ENCODE data around the gene UACA. TPM values are rescaled to one million over a fixed set of nuclear protein-coding genes. Genes with fewer than 3 reads are reported as not detected.
A peak's percentile ranks its signal among the peaks of the same experiment; 100 is the strongest.

Gene UACA
- total RNA-seq, 1 experiment from 2014 or later, result 59.9 TPM

- H2AFZ ChIP-seq, result no peak overlapping the region
- POLR2A ChIA-PET (ENCODE audit: unreplicated experiment), result no interaction called here
- no peak for DNase-seq
- no peak overlapping the region for H3K27ac ChIP-seq
- intact Hi-C loops (cut with micrococcal nuclease; ENCODE audit: unreplicated experiment), result loop anchor here (5.0 kb wide), 1 partner anchor 35 kb away; the partner anchor contains the start of gene UACA
- no peak for TF ChIP-seq EZH2 (IDR thresholded peaks at IDR 0.05; ENCODE audit: low read depth)
- TF ChIP-seq, protein P1, sequence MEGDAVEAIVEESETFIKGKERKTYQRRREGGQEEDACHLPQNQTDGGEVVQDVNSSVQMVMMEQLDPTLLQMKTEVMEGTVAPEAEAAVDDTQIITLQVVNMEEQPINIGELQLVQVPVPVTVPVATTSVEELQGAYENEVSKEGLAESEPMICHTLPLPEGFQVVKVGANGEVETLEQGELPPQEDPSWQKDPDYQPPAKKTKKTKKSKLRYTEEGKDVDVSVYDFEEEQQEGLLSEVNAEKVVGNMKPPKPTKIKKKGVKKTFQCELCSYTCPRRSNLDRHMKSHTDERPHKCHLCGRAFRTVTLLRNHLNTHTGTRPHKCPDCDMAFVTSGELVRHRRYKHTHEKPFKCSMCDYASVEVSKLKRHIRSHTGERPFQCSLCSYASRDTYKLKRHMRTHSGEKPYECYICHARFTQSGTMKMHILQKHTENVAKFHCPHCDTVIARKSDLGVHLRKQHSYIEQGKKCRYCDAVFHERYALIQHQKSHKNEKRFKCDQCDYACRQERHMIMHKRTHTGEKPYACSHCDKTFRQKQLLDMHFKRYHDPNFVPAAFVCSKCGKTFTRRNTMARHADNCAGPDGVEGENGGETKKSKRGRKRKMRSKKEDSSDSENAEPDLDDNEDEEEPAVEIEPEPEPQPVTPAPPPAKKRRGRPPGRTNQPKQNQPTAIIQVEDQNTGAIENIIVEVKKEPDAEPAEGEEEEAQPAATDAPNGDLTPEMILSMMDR (conservative IDR thresholded peaks at IDR 0.05), result no peak
- peaks cover 14% of the 10 kb centered on the region for H3F3A ChIP-seq (ENCODE audit: insufficient read depth, low read depth)
- H3K9me3 ChIP-seq (ENCODE audit: insufficient read depth, low read depth), result no peaks in the 10 kb centered on the region
- CTCF ChIA-PET, result no interaction called here
- BruUV-seq (replicated peaks), result no TSS peak
- no peaks in the 10 kb centered on the region for H3K27me3 ChIP-seq (ENCODE audit: insufficient read depth, low read depth)
- H3K4me1 ChIP-seq (replicated peaks; ENCODE audit: insufficient read depth), result peaks cover 44% of the 10 kb centered on the region
- H3K4me2 ChIP-seq, result no peak overlapping the region
- H3K9me2 ChIP-seq (ENCODE audit: insufficient read depth), result no peaks in the 10 kb centered on the region
- H4K20me1 ChIP-seq (ENCODE audit: insufficient read depth), result no peaks in the 10 kb centered on the region
- H3K36me3 ChIP-seq (ENCODE audit: low read depth), result no peaks in the 10 kb centered on the region
- no peaks in the 10 kb centered on the region for H3K79me2 ChIP-seq (ENCODE audit: low read depth)
- no peak overlapping the region for H3K4me3 ChIP-seq
Measured at GRCh38 chr15:70797464-70797863, 34.1 kb upstream of the UACA start.

GRCh38 chr15:70796516-70797310 is 33.4 kb upstream of the UACA start:
- no peaks in the 10 kb centered on the region for H3K9me3 ChIP-seq (ENCODE audit: insufficient read depth, low read depth)
- POLR2A ChIA-PET (ENCODE audit: unreplicated experiment), result no interaction called here
- no TSS peak for BruUV-seq (replicated peaks)
- H2AFZ ChIP-seq, result no peak overlapping the region
- H3K79me2 ChIP-seq (ENCODE audit: low read depth), result no peaks in the 10 kb centered on the region
- H3K4me1 ChIP-seq (replicated peaks; ENCODE audit: insufficient read depth), result peaks cover 51% of the 10 kb centered on the region
- H3K27me3 ChIP-seq (ENCODE audit: insufficient read depth, low read depth), result no peaks in the 10 kb centered on the region
- DNase-seq, result no peak
- intact Hi-C loops (cut with micrococcal nuclease; ENCODE audit: unreplicated experiment), result loop anchor here (5.0 kb wide), 1 partner anchor 34 kb away; the partner anchor contains the start of gene UACA
- H3K9me2 ChIP-seq (ENCODE audit: insufficient read depth), result no peaks in the 10 kb centered on the region
- no peaks in the 10 kb centered on the region for H4K20me1 ChIP-seq (ENCODE audit: insufficient read depth)
- H3K36me3 ChIP-seq (ENCODE audit: low read depth), result no peaks in the 10 kb centered on the region
- no peak overlapping the region for H3K27ac ChIP-seq
- CTCF ChIA-PET, result no interaction called here
- H3K4me2 ChIP-seq, result no peak overlapping the region
- peaks cover 14% of the 10 kb centered on the region for H3F3A ChIP-seq (ENCODE audit: insufficient read depth, low read depth)
- TF ChIP-seq, protein P1 (conservative IDR thresholded peaks at IDR 0.05), result no peak
- no peak overlapping the region for H3K4me3 ChIP-seq

DNA sequence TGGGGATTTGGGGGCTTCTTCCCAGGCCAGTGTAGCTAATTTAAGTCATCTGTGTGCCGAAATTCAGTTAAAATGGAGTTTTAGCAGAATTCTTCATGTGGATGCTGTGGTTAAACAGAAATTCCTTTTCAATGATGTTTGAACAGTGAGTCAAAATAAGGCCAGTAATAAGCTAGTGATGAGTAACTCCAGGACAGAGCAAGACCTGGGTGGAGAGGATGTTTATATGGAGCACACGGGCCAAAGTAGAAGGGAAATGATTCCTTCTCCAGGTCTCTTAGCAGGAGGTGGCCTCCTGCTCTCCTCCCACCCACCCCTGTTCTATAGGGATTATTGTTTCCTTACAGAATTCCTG is 31.9 kb upstream of the UACA start:
- no peak for TF ChIP-seq EZH2 (IDR thresholded peaks at IDR 0.05; ENCODE audit: low read depth)
- TF ChIP-seq, protein P1 (conservative IDR thresholded peaks at IDR 0.05), result no peak
- Histone ChIP-seq H3K36me3 (ENCODE audit: low read depth) (no peaks in the 10 kb centered on the region), H2AFZ (no peak overlapping the region), H3K9me2 (ENCODE audit: insufficient read depth) (no peaks in the 10 kb centered on the region), H3K4me2 (peak overlapping the region; percentile 66), H3K27ac (peak overlapping the region; percentile 73), H3K79me2 (ENCODE audit: low read depth) (no peaks in the 10 kb centered on the region), H3K9me3 (ENCODE audit: insufficient read depth, low read depth) (no peaks in the 10 kb centered on the region), H3F3A (ENCODE audit: insufficient read depth, low read depth) (peaks cover 14% of the 10 kb centered on the region), H3K27me3 (ENCODE audit: insufficient read depth, low read depth) (no peaks in the 10 kb centered on the region), H4K20me1 (ENCODE audit: insufficient read depth) (no peaks in the 10 kb centered on the region), H3K4me3 (no peak overlapping the region), H3K4me1 (replicated peaks; ENCODE audit: insufficient read depth) (peaks cover 54% of the 10 kb centered on the region)
- ChIA-PET CTCF (interaction anchor here (0.6 to 0.9 kb wide), 2 partner anchors 17 to 242 kb away, joined by 3 to 4 read pairs; no protein-coding TSS in a partner anchor), POLR2A (ENCODE audit: unreplicated experiment) (interaction anchor here (0.6 to 0.7 kb wide), 2 partner anchors 22 to 600 kb away, joined by 3 to 10 read pairs; no protein-coding TSS in a partner anchor)
- intact Hi-C loops (cut with micrococcal nuclease; ENCODE audit: unreplicated experiment), result loop anchor here (5.0 kb wide), 1 partner anchor 33 kb away; the partner anchor contains the start of gene UACA
- peak; percentile 20 to 80 for DNase-seq
- no TSS peak for BruUV-seq (replicated peaks)

All from PC-9 (cell line).